ENCODE data around the gene CALML6. TPM values are rescaled to one million over a fixed set of nuclear protein-coding genes. Genes with fewer than 3 reads are reported as not detected.
"Not testable (repeated sequence)": the region's sequence is repeated elsewhere in the genome, so short reads cannot be mapped to it uniquely, and the experiment has no call there.

Gene CALML6
- total RNA-seq, 2 donors from 2014 or later, result 0.34 to 0.50 TPM

DNA sequence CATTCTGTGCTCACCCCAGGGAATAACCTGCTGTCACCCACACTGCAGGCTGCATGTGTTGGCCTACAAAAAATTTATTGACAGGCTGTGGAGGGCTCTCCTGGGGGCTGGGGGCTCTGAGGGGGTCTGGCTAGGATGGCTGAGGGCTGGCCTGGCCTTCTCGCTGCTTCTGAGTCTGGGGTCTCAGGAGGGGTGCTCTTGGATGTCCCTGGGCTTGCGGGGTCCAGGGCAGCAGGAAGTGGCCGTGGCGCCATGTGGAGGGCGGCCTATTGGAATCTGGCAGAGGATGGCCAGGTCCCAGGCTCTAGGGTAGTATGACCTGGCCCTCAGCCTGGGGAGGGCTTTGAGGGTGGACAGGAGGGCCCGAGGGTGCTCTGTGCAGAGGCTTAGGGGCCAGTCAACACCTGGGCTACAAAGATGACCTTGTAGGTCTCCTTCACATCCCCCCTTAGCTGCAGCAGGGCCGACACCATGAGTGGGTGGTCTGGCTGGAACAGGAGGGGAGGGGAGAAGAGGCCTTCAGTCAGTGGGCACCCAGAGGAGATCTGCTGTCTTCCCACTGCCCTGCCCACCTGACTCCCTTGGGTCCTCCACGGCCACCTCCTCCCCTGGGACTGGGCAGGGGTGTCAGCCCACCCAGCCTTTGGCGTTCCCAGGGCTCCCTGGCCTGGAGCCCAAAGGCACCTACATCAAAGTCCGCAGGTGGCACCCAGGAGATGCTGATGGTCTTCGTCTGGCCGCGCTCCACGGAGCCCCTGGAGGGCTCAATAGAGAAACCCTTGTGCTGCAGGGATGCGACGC is 7.0 kb downstream of the CALML6 start:
- ATAC-seq (no peak), DNase-seq (peak in 1 of 2 donors; percentile 30)
- intact Hi-C loops (cut with DNase I, micrococcal nuclease), result no loop called here

DNA sequence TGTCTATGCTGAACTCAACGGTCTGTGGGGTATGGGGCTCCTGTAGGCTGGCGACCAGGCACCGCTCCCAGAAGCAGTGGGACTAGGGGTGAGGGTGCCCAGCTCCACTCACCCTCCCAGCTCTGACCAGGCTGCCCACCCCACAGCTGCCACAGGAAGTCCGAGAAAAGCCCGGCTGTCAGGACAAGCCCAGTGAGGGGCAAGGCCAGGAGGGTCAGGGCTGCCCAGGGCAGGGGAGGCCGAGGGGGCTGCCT is 7.6 kb downstream of the CALML6 start:
- no peak for ATAC-seq
- peak in 1 of 2 donors; percentile 26 for DNase-seq
- intact Hi-C loops (cut with DNase I, micrococcal nuclease), result no loop called here

DNA sequence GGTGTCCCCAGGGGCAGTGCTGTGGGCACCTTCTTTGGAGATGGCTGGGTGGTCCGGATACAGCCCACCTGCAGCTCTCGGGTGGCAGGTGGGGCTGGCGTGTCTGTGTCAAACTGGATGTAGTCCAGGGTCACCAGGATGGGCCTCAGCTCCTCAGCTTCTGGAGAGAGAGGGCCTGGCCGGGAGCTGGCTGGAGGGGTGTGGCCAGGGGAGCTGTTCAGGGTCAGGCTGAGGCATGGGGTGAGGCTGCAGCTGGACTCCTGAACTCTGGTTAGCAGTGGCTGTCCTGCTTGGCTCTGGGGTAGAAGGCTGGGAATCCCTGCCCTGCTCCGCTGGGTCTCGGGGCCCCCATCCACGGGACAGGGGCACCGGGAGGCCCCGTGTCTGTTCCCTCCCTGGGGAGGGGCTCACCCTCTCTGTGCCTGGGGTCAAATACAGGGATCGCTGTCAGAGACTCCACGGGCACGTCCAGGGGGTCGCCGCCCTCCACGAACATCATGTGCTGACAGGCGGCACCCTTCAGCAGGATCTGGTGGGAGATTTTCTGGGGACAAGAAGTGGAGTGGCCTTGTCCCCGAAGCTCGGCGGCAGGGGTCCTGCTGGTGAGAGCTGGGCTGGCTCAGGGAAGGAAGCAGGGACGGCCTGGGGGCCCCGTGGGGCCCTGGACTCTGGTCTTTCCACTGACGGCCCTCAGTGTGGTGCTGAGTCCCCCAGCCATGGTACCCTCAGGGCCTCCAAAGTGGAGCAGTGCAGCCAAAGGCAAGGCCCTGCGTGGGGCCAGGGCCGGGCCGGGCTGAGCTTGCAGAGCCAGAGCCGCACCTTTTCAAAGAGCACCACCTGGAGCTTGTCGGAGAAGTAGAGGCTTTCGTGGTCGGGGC is 8.1 kb downstream of the CALML6 start:
- peak; percentile 65 to 82 for DNase-seq
- intact Hi-C loops (cut with DNase I, micrococcal nuclease), result no loop called here
- peak; percentile 43 for ATAC-seq

DNA sequence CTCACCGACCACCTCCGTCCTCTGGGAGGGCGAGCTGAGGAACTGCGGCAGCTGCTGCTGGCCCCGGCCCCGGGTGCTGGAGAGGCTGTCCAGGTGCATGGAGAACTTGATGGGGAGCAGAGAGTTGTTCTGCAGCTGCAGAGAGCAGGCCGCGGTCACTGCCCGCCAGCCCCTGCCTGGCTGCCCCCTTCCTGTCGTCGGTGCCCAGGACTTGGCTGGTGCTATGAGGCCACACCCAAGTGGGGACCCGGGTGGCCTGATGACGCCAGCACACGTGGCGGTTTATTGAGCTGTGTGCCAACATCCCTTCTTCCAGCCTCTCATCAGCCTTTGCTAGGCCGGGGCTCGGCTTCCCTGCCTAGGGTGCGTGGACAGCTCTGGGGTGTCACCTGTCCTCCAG is 9.3 kb downstream of the CALML6 start:
- peak in 1 of 2 donors; percentile 35 for DNase-seq
- ATAC-seq, result no peak
- intact Hi-C loops (cut with DNase I, micrococcal nuclease), result no loop called here

DNA sequence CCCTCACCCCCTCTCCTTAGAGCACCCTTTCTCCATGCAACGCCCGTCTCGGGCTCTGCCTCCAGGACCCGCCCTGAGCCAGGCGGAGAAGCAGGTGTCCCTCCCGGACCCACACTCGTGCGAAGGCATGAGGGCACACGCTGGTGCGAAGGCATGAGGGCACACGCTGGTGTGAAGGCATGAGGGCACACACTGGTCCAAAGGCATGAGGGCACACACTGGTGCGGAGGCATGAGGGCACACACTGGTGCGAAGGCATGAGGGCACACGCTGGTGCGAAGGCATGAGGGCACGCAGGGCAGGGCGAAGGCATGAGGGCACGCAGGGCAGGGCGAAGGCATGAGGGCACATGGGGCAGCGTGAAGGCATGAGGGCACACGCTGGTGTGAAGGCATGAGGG is 9.8 kb downstream of the CALML6 start:
- intact Hi-C loops (cut with DNase I, micrococcal nuclease), result no loop called here
- peak in 1 of 2 donors; percentile 27 for DNase-seq
- no peak for ATAC-seq

DNA sequence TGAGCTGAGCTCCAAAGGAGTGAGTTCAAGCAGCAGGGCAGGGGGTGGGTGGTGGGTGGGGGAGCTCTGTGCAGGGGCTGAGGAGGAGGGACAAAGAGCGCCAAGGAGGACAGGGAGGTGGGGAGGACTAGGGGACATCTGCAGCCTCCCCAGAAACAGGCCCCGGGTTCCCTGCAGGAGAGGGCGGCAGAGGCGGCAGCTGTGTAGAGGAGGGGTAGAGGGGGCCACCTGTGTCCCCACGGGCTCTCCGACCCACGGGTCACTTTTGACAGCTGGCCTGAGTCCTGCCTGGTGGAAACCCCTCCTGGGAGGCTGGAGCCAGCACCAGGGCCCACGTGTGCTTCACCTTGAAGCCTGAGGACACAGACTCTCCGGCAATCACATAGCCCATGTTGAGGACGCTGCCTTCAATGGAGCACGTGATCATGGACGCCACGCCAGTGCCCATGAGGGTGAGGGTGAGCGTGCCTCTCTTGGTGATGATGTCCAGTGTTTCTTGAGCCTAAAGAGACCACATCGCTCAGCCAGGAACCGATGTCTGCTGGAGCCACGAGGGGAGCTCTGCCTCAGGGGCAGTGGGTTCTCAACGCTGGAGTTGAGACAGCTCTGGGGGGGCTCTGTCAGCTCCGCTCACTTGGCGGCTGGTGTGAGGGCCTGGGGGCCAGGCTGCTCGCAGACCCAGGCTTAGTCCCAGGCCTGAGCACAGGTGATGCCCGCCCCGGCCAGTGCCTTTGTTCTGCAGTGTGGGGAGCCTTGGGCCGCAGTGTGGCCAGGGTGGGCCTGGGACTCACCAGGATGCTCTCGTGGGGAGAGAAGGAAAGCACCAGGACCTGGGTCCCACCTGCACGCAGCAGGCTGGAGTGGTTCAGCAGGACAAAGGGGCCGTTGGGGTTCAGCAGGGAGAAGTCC is 10.6 kb downstream of the CALML6 start:
- DNase-seq, result no peak
- no peak for ATAC-seq
- intact Hi-C loops (cut with DNase I, micrococcal nuclease), result no loop called here

DNA sequence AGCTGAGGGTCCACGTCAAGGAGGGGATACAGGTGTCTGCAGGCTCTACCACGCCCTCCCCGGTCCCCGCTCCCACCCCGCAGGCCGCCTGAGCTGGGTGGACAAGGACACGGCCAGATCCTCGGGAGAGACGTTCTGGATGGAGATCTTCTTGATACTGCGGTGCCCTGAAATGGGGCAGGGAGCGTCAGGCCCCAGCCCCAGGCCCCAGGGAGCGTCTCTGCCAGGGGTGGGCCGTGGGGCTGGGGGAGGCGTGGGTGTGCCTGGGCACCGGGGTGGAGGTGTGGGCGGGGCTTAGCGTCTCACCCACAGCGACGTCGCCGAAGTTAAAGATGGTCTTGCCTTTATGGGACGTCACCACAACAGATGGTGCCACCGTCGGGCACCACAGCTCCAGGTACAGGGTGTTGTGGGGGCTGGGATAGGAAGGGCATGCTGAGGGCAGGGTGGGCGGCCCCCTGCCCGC is 11.3 kb downstream of the CALML6 start:
- intact Hi-C loops (cut with DNase I, micrococcal nuclease), result no loop called here
- no peak for ATAC-seq
- DNase-seq, result no peak

DNA sequence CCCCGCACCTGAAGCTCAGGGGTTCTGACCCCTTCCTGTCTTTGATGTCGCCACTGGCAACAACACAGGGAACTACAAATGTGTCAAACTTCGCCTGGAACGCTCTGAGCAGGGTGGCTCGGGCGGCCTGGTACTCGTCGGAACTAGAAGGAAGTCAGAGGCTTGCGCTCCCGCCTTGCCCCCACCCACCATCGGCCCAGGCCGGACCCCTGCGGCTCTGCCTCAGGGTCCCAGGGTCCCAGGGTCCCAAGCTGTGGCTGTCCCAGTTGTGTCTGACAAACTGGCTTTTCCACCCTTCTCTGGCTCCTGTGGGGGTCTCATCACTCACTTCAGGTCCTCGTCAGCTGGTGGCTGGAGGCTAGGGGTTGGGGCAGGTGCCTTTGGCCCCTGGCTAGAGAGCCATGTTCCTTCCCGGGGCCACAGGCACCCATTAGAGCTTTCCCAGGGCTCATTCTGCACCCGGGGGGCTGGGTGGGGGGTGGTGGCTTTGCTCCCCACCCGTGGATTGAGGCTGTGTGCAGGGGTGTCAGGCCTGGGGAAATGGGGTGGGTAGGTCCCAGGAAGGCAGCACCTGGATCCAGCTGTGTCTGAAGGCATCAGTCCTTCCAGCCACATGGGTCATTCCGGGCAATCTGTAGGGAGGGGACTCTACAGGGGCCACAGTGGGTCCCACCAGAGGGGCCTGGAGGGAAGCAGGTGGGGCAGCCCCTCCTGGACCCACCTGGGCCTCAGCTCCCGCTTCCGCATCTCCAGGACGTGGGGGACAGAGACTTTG is 12.0 kb downstream of the CALML6 start:
- intact Hi-C loops (cut with DNase I, micrococcal nuclease), result no loop called here
- ATAC-seq (no peak), DNase-seq (no peak)

DNA sequence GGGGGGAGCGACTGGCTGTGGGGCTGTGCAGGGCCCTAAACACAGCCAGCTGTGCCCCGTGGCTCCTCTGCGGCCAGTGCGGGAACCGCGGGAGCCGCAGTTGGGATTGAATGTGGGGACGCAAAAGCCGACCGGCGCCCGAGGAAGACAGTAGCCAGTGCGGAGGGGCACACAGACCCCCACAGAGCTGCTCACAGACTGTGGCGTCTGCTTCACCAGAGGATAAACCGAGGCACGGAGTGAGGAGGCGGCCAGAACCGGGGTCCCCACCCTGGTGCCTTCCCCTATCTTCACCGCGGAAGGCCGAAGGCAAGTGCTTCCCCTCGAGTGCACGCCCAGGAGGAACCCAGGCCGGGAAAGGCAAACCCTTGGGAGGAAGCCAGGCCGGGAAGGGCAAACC is 12.7 kb downstream of the CALML6 start:
- DNase-seq (no peak), ATAC-seq (no peak)
- intact Hi-C loops (cut with DNase I, micrococcal nuclease), result no loop called here

DNA sequence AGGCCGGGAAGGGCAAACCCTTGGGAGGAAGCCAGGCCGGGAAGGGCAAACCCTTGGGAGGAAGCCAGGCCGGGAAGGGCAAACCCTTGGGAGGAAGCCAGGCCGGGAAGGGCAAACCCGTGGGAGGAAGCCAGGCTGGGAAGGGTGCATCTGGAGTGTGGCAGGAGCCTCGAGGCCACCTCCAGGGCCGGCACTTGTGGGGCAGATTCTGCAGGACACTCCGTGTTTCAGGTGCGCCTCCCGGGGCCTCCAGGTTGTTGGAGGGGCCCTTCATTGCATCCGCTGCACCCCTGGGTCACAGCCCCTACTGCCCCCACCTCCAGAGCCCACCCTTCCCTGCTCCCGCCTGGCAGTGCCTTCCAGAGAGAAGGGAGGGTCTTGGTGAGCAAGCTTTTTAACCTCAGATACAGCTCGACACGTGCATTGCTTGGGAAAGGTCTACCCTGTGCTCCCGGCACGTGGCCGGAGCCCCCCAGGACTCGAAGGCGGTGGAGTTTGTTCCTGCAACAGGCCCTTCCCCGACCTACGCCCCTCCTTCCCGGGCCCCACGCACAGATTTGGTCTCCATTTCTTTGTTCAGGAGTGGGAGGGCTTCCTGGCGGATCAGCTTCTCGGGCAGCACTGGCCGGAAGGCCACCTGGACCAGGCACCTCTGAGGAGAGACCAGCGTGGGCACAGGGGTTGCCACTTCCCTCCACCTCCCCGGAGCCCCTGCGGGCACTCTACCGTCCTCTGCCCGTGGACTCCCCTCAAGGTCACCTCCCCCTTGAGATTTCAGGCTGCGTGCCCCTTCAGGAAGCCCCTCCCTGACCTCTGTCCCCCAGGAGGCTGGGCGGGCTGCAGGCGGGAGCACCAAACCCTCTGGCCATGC is 13.4 kb downstream of the CALML6 start:
- ATAC-seq (no peak), DNase-seq (no peak)
- intact Hi-C loops (cut with DNase I, micrococcal nuclease), result no loop called here

DNA sequence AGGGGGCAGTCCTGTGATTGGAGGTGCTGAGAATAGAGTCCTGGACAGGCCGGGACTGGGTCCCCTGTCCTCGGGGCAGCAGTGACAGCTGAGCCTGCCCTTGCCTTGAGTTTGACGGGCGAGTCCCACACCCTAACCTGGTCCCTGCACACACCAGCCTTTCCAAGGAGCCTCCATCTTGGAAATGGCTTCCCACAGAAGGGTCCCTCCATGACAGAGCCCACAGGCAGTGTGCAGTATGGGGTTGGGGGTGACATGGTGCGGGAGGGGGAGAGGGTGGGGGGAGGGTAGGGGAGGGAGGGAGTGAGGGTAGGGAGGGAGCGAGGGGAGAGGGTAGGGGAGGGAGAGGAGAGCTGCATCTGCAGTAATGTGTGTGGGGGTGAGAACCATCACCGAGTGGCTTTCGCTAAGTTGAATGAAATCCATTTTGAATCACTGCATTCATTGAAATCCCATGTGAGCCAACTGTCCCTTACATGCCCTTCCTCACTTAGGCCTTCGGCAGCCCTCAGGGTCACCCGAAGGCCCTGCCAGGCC is 14.1 kb downstream of the CALML6 start:
- intact Hi-C loops (cut with DNase I, micrococcal nuclease), result no loop called here
- ATAC-seq (no peak), DNase-seq (no peak)

DNA sequence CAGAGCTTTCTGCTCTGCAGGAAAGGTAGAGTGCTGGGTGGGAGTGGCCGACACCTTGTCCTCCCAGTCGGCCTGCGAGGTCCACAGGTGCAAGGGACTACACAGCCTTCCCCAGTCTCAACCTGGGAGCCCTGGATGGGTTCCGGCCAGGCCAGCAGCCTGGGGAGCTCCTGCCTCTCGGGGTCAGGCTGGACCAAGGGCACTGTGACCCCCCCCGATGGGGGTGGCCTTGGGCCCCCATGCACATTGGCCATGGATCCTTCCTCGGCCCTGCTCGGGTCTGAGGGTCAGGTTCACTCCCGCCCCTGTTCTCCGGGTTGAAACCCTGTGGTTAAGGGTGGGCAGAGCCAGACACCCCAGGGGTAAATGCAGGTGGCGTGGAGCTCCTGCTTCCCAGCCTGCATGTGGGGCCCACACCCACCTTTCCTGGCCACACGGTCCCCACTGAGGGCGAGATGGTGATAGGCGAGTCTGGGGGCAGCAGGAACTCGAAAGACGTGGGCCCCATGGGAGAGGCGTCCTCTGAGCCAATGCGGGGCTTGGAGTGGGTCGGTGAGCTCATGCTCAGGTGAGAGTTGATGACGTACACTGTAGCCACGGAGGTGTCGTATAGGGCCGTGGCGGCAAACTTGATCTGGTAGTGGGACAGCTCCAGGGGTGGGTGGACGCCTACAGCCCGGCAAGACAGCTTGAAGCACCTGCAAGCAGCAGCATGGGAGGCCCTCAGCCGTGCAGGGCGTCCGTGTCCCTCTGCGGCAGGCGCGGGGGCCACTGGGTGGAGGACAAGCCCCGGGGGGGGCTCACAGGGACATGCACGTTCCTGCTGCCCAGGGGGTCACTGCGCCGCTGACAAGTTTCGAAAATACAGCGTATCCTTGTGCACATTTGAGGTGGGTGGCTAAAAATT is 14.8 kb downstream of the CALML6 start:
- DNase-seq (no peak), ATAC-seq (no peak)
- intact Hi-C loops (cut with DNase I, micrococcal nuclease), result no loop called here

DNA sequence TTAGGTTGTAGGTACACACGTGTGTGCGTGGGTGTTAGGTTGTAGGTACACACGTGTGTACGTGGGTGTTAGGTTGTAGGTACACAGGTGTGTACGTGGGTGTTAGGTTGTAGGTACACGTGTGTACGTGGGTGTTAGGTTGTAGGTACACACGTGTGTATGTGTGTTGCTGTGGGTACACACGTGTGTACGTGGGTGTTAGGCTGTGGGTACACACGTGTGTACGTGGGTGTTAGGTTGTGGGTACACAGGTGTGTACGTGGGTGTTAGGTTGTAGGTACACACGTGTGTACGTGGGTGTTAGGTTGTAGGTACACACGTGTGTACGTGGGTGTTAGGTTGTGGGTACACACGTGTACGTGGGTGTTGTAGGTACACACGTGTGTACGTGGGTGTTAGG is 19.8 kb downstream of the CALML6 start:
- DNase-seq; ATAC-seq; intact Hi-C loops (cut with DNase I, micrococcal nuclease): not testable (repeated sequence)

DNA sequence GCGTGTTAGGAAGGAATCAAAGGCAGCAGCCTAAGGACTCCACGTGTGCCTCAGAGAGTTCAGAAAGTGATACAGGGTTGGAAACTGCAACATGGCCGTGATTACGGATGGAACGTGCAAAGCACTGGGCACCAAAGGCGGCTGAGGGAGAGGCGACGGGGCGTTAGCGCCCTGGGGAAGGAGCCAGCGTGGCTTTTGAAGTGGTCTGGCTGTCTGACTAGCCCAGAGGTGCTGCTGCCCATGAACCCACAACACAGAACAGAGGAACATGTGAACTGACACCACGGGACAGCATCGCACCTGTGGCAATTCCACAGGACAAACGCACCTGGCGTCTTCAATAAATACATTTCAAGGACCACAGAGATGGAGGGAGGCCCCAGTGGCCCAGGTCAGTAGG is 22.0 kb downstream of the CALML6 start:
- intact Hi-C loops (cut with DNase I, micrococcal nuclease), result no loop called here
- DNase-seq, result no peak
- ATAC-seq, result no peak

DNA sequence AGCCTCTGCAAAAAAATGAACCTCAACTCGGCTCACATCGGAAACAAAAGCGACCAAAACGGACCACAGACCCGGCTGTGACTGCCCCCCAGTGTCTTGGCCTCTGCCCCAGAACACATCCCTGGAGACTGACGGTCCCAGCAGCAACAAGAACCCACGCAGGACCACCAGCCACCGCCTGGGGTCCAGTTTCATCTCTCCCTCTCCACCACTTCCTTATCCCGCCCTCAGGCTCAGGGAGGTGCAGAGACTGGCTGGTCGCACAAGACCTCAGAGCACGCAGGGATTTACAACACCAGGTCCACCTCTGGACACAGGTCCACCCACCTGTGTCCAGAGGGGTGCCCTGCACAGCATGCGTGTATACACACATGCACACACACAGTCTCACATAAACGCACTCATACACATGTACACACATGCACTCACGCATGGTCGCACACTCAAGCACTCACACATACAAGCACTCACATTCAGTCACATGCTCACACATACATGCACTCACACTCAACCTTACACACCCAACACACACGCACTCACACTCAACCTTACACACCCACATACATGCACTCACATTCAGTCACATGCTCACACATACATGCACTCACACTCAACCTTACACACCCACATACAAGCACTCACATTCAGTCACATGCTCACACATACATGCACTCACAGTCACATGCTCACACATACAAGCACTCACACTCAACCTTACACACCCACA is 22.7 kb downstream of the CALML6 start:
- intact Hi-C loops (cut with DNase I, micrococcal nuclease), result no loop called here
- DNase-seq (no peak), ATAC-seq (no peak)

DNA sequence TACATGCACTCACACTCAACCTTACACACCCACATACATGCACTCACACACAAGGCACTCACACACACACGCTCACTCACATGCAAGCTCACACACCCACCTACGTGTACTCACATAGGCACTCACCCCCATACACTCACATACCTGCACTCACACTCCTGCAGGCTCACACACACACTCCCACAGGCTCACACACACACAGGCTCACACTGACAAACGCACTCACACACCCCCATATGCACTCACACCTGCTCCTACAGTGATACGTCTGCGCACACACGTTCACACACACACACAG is 23.2 kb downstream of the CALML6 start:
- ATAC-seq (no peak), DNase-seq (no peak)
- intact Hi-C loops (cut with DNase I, micrococcal nuclease), result no loop called here

Data from left colon (tissue), 2 donors.